Left ventricle myocardium inferior (tissue), 1 donor: ENCODE data around the gene NKIRAS1. TPM values are rescaled to one million over a fixed set of nuclear protein-coding genes. Genes with fewer than 3 reads are reported as not detected.
"Not testable (repeated sequence)": the region's sequence is repeated elsewhere in the genome, so short reads cannot be mapped to it uniquely, and the experiment has no call there.

Experiments
- DNase-seq: peaks from one replicate; pipeline ENCODE4 v3.0.0-alpha.2; 2020
- H3K27ac ChIP-seq: fragments of 200-600 bp; replicated peaks from 2 replicates; pipeline ENCODE4 v1.8.0; 2021
- H3K27me3 ChIP-seq: fragments of 200-600 bp; 2 replicates; pipeline ENCODE4 v1.8.0; 2021; ENCODE audit warnings: low read depth
- H3K36me3 ChIP-seq: fragments of 200-600 bp; 2 replicates; pipeline ENCODE4 v1.8.0; 2021
- H3K4me1 ChIP-seq: fragments of 200-600 bp; 2 replicates; pipeline ENCODE4 v1.8.0; 2021
- H3K4me3 ChIP-seq: fragments of 200-600 bp; 2 replicates; pipeline ENCODE4 v1.8.0; 2021; ENCODE audit warnings: mild to moderate bottlenecking, moderate library complexity
- H3K9me3 ChIP-seq: fragments of 200-600 bp; replicated peaks from 2 replicates; pipeline ENCODE4 v1.8.0; 2021
- CTCF ChIP-seq: fragments of 200-600 bp; IDR thresholded peaks from 2 replicates; pipeline ENCODE4 v1.8.0; 2021; ENCODE audit warnings: antibody characterized with exemption, mild to moderate bottlenecking, borderline replicate concordance
- intact Hi-C: fragments of 100-400 bp; cut with micrococcal nuclease; formaldehyde crosslinking; loops from one replicate; pipeline ENCODE4 v1.11.0; 2022
- total RNA-seq: library from RNA; stranded (reverse); fragmentation: NEBNext Ultra II Directional; extraction: Animal tissue kit (Norgen Biotek cat#: 25700); gene quantifications from one replicate; pipeline ENCODE4 v1.2.1, GENCODE V29; 2021
- donor health status: DM: no; HTN: yes; CAD: no; lungs with severe emphysema.

The NKIRAS1 gene
- total RNA-seq, 1 donor from 2014 or later, result 20.8 TPM

GRCh38 chr3:23888617-23889228 is 28.1 kb downstream of the NKIRAS1 start:
- Histone ChIP-seq H3K27me3 (no peaks in the 10 kb centered on the region), H3K4me3 (no peak overlapping the region), H3K4me1 (peaks cover 30% of the 10 kb centered on the region), H3K36me3 (peaks cover 14% of the 10 kb centered on the region), H3K9me3 (no peaks in the 10 kb centered on the region), H3K27ac (no peak overlapping the region)
- peak; percentile 91 for TF ChIP-seq CTCF
- intact Hi-C loops, result no loop called here
- DNase-seq, result no peak

- TF ChIP-seq CTCF, result no peak
- Histone ChIP-seq H3K9me3 (no peaks in the 10 kb centered on the region), H3K36me3 (peaks cover 12% of the 10 kb centered on the region), H3K4me1 (peaks cover 31% of the 10 kb centered on the region), H3K27me3 (no peaks in the 10 kb centered on the region), H3K4me3 (no peak overlapping the region), H3K27ac (no peak overlapping the region)
- intact Hi-C loops, result no loop called here
- no peak for DNase-seq
These were observed 30.5 kb downstream of the NKIRAS1 start for GRCh38 chr3:23886311-23886710.

- Histone ChIP-seq H3K9me3 (no peaks in the 10 kb centered on the region), H3K36me3 (peaks cover 2% of the 10 kb centered on the region), H3K27me3 (no peaks in the 10 kb centered on the region), H3K4me1 (peaks cover 42% of the 10 kb centered on the region), H3K4me3 (no peak overlapping the region), H3K27ac (no peak overlapping the region)
- intact Hi-C loops, result no loop called here
- no peak for DNase-seq
- no peak for TF ChIP-seq CTCF
These were observed 31.6 kb downstream of the NKIRAS1 start for GRCh38 chr3:23885210-23885609.

DNA sequence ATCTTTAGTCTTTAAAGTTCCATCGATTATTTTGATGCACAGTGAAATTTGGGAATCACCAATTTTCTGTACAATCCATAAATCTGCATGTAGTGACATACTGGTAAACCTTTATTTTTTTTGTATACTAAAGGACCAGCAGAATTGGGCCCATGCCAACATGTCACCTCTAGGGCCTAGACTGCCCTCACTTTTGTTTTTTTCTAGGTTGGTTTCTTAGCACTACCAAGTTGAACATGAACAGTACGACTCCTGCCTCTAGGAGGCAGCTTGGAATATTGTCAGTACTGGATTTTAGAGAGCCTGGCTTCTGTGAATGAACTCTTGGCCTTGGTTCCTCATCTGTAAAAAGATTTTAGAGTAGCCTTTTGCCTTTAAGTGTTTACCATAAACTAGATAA is 32.3 kb downstream of the NKIRAS1 start:
- peak; percentile 33 for TF ChIP-seq CTCF
- no peak for DNase-seq
- Histone ChIP-seq H3K36me3 (no peaks in the 10 kb centered on the region), H3K4me1 (peaks cover 36% of the 10 kb centered on the region), H3K27ac (no peak overlapping the region), H3K27me3 (no peaks in the 10 kb centered on the region), H3K9me3 (no peaks in the 10 kb centered on the region), H3K4me3 (no peak overlapping the region)
- intact Hi-C loops, result no loop called here

- no peak for TF ChIP-seq CTCF
- Histone ChIP-seq H3K27ac (no peak overlapping the region), H3K4me3 (no peak overlapping the region), H3K9me3 (no peaks in the 10 kb centered on the region), H3K4me1 (peaks cover 29% of the 10 kb centered on the region), H3K36me3 (no peaks in the 10 kb centered on the region), H3K27me3 (no peaks in the 10 kb centered on the region)
- DNase-seq, result no peak
- intact Hi-C loops, result no loop called here
These were observed 34.3 kb downstream of the NKIRAS1 start for GRCh38 chr3:23882487-23882918.

DNA sequence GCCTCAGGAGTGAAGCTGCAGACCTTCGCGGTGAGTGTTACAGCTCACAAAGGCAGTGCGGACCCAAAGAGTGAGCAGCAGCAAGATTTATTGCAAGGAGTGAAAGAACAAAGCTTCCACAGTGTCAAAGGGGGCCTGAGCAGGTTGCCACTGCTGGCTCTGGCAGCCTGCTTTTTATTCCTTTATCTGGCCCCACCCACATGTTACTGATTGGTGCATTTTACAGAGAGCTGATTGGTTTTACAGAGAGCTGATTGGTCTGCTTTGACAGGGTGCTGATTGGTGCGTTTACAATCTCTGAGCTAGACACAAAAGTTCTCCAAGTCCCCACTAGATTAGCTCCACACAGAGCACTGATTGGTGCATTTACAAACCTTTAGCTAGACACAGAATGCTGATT is 34.8 kb downstream of the NKIRAS1 start:
- H3K27me3 ChIP-seq, DNase-seq, H3K9me3 ChIP-seq, H3K4me3 ChIP-seq, H3K36me3 ChIP-seq, intact Hi-C loops, H3K27ac ChIP-seq: not testable (repeated sequence)
- peaks cover 30% of the 10 kb centered on the region for H3K4me1 ChIP-seq
